NCI-H2107 (cell line): ENCODE results near the gene ZC3H14.
"Not testable (repeated sequence)": the region's sequence is repeated elsewhere in the genome, so short reads cannot be mapped to it uniquely, and the experiment has no call there.

Experiments
- DNase-seq: peaks from one replicate; lab custom pipeline; 2025; lab: John Stamatoyannopoulos, UW

ZC3H14 gene, protein sequence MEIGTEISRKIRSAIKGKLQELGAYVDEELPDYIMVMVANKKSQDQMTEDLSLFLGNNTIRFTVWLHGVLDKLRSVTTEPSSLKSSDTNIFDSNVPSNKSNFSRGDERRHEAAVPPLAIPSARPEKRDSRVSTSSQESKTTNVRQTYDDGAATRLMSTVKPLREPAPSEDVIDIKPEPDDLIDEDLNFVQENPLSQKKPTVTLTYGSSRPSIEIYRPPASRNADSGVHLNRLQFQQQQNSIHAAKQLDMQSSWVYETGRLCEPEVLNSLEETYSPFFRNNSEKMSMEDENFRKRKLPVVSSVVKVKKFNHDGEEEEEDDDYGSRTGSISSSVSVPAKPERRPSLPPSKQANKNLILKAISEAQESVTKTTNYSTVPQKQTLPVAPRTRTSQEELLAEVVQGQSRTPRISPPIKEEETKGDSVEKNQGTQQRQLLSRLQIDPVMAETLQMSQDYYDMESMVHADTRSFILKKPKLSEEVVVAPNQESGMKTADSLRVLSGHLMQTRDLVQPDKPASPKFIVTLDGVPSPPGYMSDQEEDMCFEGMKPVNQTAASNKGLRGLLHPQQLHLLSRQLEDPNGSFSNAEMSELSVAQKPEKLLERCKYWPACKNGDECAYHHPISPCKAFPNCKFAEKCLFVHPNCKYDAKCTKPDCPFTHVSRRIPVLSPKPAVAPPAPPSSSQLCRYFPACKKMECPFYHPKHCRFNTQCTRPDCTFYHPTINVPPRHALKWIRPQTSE

DNA sequence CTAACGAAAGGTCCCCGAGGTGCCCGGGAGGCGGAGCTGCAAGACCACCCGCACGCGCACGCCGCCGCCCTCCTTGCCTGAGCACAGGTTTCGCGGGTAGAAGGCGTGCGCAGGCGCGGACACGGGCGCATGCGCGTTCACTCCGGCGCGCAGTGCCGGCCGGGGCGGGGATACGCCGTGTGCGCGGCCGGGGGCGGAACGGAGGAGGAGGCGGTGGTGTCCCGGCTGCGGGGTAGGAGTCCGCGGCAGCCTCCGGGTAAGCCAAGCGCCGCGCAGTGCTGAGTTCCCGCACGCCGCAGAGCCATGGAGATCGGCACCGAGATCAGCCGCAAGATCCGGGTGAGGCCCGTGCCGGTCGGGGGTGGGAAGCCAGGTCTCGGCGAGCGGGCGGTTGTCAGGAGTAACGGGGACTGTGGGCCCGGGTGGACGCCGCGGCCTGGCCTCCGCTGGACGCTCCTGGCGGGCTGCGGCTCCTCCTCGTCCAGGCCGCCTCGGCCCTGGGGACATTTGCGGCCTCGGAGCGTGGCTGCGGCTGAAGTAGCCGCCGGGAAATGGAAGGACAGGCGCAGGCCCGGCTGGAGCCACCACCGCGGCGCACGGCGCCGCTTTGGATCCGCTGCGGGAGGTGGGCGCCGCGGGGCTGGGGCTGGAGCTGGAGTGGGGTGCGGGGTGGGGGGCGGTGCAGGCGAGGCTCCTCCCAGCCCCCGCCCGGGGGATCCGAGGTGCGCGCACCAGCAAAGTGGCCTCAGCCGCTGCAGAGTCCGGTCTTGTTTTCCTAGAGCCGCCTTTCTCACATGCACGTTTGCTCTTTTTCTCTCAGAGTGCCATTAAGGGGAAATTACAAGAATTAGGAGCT, at the start of gene ZC3H14:
ZC3H14 (plus strand) TSS at position 207 of the 856 bp plus-strand sequence; CDS start at position 304, 97 bp downstream.
- peak; percentile 79 for DNase-seq

DNA sequence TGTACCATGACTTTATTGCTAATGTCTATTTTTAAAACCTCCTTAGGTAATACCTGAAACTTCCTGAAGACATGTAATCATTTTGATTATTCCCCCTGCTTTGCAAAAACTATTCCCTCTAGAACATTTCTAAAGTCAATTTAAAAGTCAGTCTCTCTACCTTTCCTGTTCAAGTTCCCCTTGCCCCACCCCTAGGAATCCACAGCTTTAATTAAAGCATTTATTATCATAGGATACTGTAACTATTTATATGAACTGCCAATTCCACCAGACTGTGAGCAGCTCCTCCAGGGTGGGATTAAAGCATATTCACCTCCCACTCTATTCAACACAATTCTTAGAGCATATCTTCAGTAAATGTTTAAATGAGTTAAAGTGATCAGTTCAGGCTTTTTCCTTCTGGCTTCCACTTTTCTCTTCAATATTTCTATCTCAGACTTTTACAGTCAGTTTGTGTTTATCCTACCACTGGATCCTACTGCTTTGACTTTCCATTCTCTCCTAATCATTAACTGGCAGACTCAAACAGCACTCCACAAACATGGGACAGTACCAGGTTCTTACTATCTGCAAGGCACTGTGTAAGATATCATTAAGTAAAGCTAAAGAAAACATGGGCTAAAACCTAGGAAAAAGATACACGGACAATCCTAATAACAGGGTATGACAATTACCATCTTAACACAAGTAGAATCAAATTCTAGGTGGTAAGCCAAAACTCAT, 47.2 kb upstream of the ZC3H14 start:
- no peak for DNase-seq

DNA sequence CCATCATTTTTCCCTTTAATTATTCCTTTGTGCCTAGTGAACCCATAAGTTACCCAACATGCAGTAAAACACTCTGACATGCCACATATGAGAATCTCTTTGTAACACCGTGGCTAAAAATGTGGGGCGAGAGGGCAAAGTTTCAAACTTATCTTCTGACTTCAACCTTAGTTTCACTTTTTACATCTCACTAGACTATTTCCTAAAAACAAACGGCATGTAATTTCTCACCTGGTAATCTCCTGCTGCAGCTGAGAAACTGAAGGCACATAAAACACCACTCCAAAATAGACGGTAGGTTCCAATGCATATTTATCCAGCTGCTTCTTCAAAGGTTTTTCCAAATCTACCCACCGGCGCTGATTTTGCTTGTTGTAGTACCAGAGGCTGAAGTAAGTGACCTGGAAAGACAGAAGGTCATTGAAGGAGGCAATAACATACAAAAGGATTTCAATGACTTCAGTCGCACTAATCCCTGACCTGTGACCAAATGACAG, 45.9 kb upstream of the ZC3H14 start:
- no peak for DNase-seq

DNA sequence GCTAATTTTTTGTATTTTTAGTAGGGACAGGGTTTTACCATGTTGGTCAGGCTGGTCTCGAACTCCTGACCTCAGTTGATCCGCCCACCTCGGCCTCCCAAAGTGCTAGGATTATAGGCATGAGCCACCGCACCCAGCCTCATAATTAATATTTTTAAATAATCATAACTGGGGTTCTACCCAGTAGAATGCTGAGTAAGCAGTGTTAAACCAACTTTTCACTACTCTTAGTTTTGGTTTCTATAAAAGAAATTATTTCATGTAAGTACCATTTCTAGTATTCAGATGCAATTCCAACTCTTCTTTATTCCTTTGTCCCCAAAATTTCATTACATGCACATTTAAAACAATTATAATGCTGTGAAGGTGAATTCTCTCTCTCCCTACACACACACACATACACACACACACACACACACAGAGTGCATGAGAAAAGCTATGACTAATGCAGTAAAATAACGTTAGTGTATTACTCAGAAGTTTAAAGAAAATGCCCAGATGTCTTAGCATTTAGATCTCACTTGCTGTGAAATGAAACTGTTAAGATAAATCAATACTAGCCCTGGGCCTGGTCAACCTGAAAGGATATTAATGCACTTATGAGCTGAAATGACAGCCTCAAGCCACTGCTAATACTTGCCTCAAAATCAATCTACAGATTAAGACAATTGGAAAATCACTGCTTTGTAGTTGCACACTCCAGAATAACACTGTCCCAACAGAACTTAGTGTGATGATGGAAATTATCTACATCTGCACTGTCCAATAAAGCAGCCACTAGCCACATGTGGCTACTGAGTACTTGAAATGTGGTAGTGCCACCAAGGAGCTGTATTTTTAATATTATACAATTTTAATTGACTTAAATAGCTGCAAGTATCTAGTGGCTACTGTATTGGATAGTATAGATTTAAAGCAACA, 44.0 kb upstream of the ZC3H14 start:
- DNase-seq = no peak

DNA sequence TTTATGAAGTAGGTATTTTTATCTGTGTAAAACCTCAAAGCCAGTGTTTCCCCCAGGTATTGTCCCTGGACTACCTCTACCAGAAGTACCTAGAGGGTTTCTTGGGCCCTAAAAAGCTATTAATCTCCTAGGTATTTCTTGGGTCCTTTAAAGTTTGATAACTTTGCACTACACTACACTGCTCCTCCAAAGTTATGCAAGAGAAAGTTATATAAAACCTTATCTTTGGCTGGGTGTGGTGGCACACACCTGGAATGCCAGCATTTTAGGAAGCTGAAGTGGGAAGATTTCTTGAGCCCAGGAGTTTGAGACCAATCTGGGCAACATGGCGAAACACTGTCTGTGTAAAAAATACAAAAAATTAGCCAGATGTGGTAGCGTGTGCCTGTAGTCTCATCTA, 42.9 kb upstream of the ZC3H14 start:
- DNase-seq = no peak

DNA sequence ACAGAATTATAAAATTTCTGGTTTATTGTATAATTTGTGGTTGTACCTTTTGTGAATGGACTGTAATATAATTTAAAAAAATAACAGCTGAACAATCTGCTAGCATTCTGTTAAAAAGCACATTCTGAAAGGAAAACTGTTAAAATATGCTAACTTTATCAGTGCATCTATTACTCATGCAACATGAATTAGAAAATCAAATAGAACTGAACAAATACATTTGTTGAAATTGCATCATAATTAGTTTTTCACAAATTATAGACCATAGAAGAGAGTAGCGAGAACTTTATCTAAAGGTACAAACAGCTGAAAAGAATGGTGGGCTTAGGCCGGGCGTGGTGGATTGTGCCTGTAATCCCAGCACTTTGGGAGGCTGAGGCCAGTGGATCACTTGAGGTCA, 41.0 kb upstream of the ZC3H14 start:
- no peak for DNase-seq

DNA sequence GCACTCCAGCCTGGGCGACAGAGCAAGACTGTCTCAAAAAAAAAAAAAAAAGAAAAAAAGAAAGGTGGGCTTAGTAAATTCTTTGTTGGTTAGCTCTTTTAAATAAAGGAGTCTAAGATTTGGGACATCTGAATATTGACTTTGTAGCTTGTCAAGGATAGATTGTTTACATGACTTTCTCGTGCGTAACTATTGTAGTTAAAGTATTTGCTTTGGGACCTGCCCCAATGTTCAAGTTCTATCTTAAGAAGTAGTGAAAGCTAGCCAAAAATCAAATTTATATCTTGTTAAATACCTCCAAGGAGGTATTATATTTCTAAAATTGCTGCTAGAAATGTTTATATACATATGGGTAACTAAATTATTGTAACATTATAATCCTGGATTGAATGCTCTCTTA, 40.4 kb upstream of the ZC3H14 start:
- DNase-seq = no peak

DNA sequence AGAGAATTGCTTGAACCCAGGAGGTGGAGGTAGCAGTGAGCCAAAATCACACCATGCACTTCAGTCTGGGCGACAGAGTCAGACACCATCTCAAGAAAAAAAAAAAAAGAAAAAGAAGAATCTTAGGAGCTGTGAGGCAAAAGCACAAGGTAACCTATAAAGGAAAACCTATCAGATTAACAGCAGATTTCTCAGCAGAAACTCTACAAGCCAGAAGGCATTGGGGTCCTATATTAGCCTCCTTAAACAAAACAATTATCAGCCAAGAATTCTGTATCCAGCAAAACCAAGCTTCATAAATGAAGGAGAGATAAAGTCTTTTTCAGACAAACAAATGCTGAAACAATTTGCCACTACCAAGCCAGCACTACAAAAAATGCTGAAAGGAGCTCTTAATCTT, 32.9 kb upstream of the ZC3H14 start:
- DNase-seq = not testable (repeated sequence)

DNA sequence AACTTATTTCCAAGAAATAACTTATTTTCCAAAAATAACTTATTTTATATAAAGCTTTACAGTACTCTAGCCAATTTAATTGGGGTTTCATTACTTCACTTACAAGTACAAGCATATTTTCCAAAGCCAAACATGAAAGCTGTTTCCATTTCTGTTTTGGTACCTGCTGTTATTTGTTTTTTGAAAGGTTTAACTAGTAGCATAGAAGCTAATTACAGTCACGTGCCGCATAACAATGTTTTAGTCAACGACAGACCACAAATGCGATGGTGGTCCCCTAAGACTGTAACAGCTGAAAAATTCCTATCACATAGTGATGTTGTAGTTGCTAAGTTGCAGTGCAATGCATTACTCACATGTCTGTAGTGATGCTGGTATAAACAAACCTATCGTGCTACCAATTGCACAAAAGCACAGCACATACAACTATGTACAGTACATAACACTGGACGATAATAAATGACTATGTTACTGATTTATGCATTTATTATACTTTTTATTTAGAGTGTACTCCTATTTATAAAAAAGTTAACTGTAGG, 29.7 kb upstream of the ZC3H14 start:
- DNase-seq = no peak

DNA sequence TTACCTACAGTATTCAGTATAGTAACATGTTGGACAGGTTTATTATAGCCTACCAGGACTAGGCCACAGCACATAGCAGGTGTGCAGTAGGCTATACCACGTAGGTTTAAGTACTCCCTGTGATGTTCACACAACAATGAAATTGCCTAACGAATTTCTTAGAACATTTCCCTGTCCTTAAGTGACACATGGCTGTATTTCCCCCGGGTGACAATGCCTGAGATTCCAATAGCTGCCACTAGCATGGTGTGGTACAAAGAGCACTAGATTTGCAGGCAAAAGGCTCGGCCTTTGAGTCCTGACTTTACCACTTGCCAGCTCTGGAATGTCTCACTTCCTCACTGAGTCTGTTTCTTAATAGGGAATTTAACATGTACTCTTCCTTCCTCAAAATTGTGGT, 27.7 kb upstream of the ZC3H14 start:
- DNase-seq = no peak

DNA sequence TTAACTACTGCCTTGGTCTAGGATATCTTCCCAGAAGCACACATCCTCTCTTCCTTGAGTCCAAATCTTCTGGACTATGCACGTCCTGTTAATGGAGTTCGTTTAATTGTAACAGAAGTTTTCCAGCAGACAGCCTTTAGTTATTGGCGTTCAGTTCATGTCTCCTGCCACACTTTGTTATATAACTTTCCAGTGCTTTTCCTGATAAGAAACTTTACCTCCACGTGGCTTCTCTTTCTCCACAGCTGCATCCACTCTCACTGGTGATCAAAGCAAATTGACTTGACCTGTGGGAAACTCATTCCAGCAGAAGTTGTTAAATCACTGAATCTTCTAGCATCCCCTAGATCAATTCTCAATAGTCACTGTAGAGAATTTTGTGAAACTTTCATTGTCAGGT, 27.0 kb upstream of the ZC3H14 start:
- DNase-seq = no peak

DNA sequence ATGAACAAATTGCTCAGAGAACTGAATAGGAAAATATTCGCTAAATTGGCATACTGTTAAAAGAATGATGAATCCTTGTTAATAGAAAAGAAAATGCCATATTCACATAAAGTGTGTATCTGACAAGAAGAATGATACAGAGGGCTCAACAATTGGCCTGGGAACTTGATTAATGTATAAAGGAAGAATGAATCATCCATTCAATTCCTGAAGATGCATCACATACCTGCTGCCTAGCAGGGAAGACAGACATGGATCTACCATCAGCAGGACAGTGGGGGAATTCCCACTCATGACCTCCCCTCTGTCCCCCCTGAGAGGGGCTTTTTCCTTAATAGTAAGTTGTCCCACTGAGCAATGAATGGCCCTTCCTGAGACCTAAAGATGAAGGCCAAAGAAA, 21.5 kb upstream of the ZC3H14 start:
- no peak for DNase-seq

DNA sequence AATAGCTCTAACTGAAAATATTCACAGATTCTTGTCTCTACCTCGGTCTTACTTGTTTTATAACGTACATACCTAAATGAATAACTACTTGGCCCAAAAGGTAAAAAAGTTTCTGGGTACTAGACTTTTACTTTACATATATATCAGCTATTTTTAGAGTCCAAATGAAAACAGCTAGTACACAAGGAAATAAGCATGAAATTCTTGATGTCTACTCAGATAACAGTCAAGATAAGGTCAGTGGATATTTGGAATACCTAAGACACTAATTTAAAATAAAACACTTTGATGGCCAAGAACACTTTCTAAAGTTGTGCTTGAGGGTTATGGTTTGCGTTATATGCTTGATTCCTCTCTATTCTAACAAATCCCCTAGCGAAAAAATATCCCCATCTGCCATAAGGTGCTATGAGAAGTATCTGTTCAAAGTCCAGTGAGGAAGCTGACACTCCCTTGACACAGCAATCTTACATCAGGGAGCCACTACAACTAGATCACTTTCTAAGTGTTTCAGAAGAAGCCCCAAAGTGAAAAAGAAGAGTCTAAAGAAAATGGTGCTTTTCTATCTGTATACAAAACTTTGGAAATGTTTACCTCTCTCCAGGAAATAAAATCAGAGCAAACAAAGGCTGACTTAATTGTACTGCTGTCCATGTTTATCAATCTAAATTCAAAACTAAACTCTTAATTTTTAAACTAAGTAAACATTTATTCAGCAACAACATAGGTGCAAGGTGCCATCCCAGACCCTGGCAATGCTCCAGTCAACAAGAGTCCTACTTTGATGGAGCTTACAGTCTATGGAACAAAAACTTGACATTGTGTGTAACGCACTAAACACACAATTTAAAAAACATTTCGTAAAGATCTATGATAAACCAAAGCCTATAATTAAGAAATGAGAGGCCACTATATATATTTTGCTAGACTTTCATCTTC, 19.7 kb upstream of the ZC3H14 start:
- no peak for DNase-seq

DNA sequence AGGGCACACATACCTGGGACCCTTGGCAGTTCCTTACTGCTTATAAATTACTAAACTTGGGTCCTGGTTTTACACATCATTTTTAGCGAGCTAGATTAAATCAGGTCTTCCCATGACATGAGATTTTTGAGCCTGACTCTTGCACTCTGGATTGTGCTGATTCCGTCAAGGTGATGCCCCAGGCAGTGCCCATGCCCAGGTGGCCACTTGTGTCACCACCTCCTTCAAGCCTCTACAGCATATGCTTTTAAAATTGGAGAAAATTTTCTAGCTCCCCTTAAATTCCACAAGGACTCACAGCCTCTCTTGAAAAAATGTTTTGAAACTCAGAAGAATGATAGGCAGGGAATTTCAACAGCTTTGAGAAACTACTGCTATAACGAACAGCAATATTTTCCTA, 17.6 kb upstream of the ZC3H14 start:
- no peak for DNase-seq

DNA sequence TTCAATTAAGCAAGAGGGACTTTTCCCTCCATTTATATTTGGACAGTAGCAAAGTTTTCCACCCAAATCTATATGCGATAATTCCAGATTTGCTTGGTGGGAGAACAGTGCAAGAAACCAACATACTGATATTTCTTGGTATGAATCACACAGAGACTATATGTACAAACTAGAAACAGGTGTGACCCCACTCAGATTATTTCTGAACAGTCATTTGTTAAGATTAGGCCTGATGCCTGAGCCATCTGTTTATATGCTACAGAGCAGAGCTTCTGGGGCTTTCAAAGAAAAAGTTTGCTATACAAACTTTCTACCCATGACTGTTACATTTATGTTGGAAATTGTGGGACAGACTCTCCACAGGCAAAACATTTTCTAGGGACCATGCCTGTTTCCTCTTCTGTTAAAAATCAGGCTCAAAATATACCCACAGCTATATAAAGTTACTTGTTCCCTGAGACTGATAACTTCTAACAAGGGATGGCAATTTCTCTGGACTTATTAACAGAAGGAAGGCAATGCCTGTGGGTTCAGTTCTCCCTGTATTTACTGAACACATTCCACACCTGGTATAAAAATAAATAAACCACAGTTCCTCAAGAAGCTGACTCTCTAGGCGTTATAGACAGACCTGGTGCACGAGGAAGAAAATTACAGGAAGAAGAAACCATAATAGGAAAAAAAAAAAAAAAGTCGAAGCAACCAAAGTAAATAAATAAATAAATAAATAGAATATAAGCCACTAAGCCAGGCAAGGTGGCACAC, 16.0 kb upstream of the ZC3H14 start:
- DNase-seq = no peak

DNA sequence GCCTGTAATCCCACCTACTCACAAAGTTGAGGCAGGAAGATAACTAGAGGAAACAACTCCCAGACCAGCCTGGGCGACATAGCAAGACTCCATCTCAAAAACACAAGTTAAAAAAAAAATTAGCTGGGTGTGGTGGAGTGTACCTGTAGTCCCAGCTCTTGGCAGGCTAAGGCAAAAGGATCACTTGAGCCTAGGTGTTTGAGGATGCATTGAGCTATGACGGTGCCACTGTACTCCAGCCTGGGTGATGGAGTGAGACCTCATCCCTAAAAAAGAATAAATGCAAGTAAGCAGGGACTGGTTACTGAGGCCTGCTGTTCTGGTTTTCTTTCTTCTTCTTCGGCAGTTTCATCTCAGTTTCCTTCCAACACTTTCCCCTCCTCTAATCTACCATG, 15.5 kb upstream of the ZC3H14 start:
- no peak for DNase-seq

DNA sequence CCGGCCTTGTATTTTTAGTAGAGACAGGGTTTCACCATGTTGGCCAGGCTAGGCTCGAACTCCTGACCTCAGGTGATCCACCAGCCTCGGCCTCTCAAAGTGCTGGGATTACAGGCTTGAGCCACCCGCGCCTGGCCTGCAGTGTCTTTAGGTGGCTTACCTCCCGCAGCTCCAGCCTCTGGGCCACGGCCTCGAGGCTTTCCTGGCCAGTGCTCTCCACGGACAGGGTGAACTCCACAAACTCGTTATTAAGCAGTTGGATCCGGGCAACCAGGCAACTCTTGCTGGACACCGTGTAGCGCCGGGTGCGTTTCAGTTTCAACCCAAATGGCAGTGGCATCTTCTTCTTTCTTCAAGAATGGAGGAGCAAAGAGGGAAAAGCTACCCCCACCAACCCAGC, 12.8 kb upstream of the ZC3H14 start:
- no peak for DNase-seq

DNA sequence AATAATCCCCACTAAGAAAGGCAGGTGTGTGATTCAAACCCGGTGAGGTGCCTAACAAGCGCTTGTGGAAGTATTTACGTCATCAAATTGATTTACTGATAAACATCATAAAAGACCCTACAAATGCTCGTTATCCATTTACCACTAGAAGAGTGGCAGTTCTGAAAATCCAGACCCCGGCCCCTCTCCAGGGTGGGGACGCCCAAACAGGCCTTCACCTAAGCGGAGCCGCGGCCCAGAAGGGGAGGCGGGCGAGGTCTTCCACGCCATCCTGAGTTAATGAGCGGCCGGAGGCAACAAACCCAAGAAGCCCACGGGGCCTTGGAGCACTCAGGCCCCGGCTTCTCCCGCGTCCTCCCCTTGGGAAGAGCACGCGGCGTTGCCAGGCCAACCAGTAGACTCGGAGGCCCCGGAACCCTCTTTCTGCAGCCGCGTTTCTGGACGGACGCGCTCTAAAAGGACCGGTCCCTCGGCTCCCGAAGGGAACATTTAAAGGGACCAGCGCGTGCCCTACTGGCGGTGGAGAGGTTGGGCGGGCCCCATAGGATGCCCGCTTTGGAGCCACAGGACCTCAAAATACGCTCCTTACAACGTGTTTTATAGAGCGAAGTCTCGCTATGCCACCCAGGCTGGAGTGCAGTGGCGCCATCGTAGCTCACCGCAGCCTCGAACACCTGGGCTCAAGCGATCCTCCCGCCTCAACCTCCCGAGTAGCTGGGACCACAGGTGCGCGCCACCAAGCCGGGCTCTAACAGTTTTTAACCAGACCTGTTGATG, 11.6 kb upstream of the ZC3H14 start:
- DNase-seq = peak; percentile 92
